ENCODE results near the gene CDCA7.

The CDCA7 gene

DNA sequence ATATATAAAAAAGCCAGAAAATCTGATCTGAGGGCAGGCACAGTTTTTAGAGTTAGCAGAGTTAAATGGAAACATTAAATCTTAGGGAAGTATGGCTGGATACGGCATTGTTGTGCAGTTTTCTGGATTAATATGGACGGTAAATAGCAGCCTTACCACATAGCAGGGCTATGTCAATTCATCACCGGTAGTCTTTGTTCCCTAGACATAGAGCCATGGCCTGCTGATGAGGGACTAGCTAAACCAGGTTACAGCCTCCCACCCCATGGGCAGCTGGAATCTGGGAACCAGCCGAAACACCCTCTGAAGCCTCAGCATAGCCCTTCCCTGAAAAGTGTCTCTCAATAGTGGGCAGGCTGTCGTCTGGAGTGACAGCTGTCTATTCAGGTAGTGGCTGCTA is 32.4 kb downstream of the CDCA7 start:
- no peak for TF ChIP-seq CTCF (IDR thresholded peaks at IDR 0.05; ENCODE audit: low read depth, low read length)
- H3K4me3 ChIP-seq (ENCODE audit: low read depth, low read length) = no peak overlapping the region

DNA sequence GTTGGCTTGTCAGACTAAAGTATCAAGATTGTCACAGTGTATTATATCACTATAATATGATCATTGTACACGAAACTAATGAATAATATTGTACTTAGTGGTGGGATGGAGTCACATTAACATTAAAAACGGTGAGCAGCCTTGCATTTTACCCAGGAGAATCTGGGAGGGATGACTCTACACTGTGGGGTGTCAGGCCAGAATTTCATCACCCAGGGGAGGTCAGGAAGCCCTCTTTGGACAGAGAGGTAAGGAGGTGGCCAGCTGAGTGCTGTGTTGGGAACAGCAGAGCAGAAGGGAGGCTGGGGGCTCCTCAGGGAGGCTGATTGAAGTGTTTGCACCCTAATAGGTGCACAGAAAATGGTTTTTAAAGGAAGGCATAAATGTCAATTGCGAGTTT is 33.0 kb downstream of the CDCA7 start:
- TF ChIP-seq CTCF (IDR thresholded peaks at IDR 0.05; ENCODE audit: low read depth, low read length) = no peak
- H3K4me3 ChIP-seq (ENCODE audit: low read depth, low read length) = no peak overlapping the region

DNA sequence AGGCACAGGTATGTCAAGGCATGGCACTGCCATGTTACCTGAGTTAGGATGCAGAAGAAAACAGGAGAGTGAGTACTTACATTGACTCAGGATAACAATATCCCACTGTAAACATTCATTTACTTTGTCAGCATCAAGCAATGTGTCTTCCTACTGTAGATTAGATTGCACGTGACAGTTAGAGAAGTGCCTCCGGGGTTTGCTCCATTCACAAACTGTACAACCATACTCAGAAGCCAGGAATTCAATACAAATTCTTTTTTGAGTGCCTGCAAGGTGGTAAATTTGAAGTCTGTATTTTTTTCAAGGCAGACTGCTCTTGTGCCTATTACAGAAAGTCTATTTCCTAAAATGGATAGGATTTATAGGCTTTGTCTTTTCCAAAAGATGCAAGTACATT is 34.1 kb downstream of the CDCA7 start:
- no peak overlapping the region for H3K4me3 ChIP-seq (ENCODE audit: low read depth, low read length)
- TF ChIP-seq CTCF (IDR thresholded peaks at IDR 0.05; ENCODE audit: low read depth, low read length) = no peak

DNA sequence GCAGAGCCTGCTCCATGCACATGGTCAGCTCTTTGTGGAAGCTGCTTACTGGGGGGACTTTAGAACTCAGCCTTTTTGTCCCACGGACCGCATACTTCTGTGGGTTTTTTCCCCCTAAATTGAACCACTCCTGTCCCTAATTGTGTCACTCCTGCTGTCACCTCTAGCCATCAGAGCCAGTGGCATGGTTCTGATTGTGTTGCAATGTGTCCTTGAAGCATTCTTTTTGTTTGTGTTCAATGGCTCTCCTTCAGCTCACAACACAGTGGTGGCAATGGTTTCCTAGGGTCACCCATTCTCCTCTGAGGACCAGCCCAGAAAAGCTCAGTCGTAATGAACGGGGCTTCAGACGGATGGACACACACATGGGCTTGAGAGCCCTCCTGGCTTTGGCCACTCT is 35.4 kb downstream of the CDCA7 start:
- H3K4me3 ChIP-seq (ENCODE audit: low read depth, low read length) = no peak overlapping the region
- TF ChIP-seq CTCF (IDR thresholded peaks at IDR 0.05; ENCODE audit: low read depth, low read length) = no peak

DNA sequence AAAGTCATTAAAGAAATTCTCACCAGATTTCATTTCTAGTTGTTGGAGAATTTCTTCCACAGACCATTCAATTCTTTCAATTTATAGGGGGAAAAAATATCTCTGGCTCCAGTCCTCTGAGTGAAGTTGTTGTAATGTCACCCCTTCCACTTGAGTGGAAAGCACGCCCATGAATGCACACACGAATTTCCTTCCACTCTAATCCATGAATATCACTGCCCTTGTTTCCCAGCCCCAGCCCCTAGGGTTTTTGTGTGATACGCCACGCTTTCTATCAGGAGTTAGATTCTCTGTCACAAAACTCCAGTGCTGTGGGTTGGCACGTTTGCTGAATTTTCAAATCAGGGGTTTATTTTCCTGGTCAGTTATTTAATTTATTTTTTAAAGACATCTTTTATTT is 38.1 kb downstream of the CDCA7 start:
- no peak for TF ChIP-seq CTCF (IDR thresholded peaks at IDR 0.05; ENCODE audit: low read depth, low read length)
- H3K4me3 ChIP-seq (ENCODE audit: low read depth, low read length) = no peak overlapping the region

DNA sequence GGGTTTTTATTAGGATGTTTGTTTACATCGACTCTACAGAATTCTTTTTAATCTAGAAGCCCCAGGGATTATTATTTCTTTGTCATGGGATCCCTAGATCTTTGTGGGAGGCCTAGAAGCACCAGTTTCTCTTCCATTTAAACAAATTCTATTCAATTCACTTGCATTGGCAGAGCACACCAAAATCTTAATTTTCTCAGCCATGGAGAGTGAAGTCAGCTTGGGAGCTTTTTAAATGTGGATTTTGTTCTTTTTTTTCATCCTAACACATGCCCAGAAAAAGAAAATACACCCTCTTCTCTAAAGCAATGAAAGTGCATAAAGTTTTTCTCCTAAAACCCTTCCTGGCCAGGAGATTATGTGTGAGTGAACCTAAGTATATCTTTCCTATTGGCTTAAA is 38.5 kb downstream of the CDCA7 start:
- no peak for TF ChIP-seq CTCF (IDR thresholded peaks at IDR 0.05; ENCODE audit: low read depth, low read length)
- H3K4me3 ChIP-seq (ENCODE audit: low read depth, low read length) = no peak overlapping the region

- no peak for TF ChIP-seq CTCF (IDR thresholded peaks at IDR 0.05; ENCODE audit: low read depth, low read length)
- no peak overlapping the region for H3K4me3 ChIP-seq (ENCODE audit: low read depth, low read length)
Measured at GRCh38 chr2:173393636-173394035, 39.0 kb downstream of the CDCA7 start.

Measured in WI38 (cell line).